Measurements from ENCODE around the gene PTPN22.

The PTPN22 gene

GRCh38 chr1:113793878-113794834 lies 77.4 kb downstream of the PTPN22 start:
- DNase-seq = no peak

DNA sequence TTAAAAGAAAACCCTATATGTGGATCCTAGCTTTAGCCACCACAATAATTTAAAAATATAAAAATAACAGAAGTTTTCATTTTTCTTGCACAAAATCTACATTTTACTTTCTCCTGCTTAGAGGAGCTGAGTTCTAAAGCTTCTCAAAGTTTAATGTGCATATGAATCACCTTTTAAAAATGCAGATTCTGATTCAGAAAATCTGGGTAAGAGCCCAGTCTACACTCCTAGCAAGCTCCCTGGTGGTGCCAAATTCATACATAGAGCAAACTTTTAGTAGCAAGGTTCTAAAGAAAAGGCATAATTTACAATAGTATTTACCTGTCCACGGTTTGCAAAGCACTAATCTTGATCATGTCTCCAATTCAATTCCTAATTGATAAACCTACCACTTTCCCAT lies 78.5 kb downstream of the PTPN22 start:
- DNase-seq = no peak

DNA sequence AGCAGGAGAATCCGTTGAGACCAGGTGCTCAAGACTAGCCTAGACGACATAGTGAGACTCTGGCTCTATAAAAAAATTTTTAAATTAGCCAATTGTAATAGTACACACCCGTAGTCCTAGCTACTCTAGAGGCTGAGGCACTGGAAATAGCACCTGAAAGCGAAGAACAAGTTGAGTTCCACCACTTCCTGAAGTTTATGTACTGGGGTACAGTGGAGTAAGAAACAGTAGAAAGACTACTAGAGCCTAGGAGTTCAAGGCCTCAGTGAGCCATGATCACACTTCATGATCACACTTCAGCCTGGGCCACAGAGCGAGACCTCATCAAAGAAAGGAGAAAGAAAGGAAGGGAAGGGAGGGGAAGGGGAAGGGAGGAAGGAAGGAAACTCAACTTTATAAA lies 79.0 kb downstream of the PTPN22 start:
- no peak for DNase-seq

- DNase-seq = no peak
Measured at GRCh38 chr1:113788802-113789201, 82.7 kb downstream of the PTPN22 start.

DNA sequence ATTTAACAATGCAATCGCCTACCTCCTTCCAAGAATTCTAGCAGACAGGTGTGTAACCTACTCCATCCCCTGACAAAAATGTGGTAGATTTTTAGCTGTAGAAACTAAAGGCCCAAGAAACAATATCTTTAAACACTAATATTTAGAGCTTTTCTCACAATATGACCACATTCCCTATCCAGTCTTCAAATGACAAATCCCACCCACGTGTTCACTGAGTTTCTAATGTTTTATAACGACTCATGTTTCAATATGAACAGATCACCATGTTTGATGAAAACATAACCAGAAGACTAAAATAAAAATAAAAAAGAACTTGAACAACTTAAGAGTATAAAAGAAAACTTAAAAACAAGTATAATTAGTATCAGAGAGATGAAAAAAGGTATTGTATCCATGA lies 83.8 kb downstream of the PTPN22 start:
- no peak for DNase-seq

GRCh38 chr1:113786069-113786468 lies 85.4 kb downstream of the PTPN22 start:
- no peak for DNase-seq

DNA sequence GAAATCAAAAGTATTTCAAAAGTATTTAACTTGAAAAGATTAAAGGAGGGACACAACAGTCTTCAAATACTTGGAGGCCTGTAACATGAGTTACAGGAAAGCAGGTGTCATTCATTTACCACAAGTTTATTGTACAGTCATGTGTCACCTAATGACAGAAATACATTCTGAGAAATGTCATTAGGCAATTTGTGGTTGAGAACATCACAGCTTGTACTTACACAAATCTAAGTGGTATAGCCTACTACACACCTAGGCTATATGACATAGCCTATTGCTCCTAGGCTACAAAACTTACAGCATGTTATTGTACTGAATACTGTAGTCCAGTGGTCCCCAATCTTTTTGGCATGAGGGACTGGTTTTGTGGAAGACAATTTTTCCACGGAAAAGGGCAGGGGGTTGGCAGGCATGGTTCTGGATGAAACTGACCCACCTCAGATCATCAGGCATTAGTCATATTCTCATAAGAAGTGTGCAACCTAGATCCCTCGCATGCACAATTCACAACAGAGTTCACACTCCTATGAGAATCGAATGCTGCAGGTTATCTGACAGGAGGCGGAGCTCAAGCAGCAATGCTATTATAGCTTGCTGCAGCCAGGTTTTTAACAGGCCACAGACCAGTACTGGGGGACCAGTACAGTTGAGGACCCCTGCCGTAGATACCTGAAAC lies 87.3 kb downstream of the PTPN22 start:
- DNase-seq = no peak

DNA sequence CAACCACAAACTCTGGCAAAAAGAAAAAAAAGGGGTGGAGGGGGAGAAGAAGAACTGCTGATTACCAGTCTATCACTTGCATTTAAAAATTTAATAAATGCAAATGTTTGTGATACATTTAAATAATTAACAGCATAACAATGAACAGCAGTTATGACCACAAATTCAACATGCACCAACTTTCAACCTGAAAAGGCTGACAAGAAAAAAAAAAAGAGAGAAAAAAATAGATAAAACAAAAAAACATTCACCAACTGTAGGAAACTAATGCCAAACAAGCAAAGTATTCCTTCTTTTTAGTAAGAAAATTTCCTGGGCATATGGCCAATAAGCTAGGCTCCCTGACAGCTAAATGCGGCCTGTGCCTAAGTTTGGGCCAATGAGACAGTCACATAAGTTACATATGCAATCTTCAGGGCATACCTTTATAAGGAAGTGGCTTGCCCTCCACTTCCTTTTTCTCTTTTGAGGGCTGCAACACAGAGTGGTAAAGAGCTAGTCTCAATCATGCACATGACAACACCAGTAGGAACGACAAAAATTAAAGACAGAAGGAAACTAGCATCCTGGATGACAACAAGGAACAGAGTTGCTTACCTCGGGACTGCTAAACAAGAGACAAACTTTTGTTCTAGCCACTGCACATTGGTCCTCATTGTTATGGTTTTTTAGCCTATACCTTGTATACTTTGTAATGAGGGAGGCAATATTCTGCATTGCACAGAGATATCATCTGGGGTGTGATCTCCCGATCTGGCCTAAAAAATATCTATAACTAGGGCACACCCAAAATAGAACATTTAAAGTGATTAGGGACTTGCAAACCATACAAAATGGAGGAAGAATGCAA lies 88.0 kb downstream of the PTPN22 start:
- no peak for DNase-seq

- no peak for DNase-seq
Measured at GRCh38 chr1:113782406-113782805, 89.1 kb downstream of the PTPN22 start.

- DNase-seq = no peak
Measured at GRCh38 chr1:113780374-113781146, 91.0 kb downstream of the PTPN22 start.

DNA sequence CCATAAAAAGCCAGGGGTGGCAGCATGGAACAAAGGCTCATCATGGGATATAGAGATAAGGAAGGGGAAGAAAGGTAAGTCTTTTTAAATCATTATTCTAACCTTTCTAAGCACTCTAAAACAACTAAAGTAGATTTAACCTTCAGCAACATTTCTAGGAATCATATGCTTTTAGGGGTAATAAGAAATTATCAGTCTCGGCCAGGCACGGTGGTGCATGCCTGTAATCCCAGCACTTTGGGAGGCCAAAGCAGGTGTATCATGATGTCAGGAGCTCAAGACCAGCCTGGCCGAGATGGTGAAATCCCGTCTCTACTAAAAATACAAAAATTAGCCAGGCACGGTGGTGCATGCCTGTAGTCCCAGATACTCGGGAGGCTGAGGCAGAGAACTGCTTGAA lies 92.0 kb downstream of the PTPN22 start:
- DNase-seq = no peak

DNA sequence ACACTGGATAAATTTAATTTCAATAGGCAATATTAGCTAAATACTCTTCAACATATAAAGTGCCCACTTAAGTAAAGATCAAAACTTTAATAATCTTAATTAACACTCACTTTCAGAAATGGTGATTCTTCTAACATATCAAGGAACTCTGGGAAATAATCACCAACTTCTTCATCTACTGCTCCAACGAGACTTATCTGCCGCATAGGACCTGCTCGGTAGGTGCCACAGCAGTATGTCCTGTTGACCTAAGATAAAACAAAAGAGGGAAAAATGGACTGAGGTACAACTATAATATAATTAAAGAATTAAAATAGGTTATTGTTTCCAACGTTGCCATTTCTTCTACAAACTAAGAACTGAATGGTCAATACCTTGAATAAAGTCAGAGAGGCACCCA lies 94.0 kb downstream of the PTPN22 start:
- DNase-seq = no peak

DNA sequence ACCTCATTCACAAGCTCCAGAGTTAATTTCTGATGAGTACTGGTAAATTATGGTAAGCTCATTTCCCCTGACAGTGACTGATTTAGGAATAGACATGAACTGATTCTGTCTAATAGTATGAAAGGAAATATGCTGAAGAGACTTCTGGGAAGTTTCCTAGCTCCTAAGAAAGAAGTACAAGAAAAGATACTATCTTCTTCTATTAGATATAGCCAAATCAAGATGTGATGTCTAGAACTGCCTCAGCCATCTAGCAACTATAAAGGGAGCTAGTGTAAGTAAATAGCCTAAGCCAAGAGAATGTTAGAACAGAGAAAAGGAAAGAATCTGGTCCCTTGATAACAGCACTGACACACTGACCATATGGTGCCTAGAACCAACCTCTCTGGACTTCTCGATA lies 101.5 kb downstream of the PTPN22 start:
- DNase-seq = no peak

- DNase-seq = no peak
Measured at GRCh38 chr1:113769601-113769970, 101.9 kb downstream of the PTPN22 start.

GRCh38 chr1:113768916-113769600 lies 102.5 kb downstream of the PTPN22 start:
- no peak for DNase-seq

- no peak for DNase-seq
Measured at GRCh38 chr1:113765306-113766230, 105.9 kb downstream of the PTPN22 start.
